Astrocyte of the spinal cord (primary cell): ENCODE data around the gene INPP5A.

ENCODE experiments used
- DNase-seq: peaks from one replicate; pipeline ENCODE4 v3.0.0; 2011; ENCODE audit warnings: low read depth, low spot score
- H3K4me3 ChIP-seq: 2 replicates; pipeline ENCODE4 v1.5.1; 2011; ENCODE audit warnings: low read depth, mild to moderate bottlenecking, low read length, moderate library complexity
- in situ Hi-C: cut with HindIII; loops from 2 replicates; pipeline ENCODE4 v1.10.0; 2017; ENCODE audit warnings: low sequenced_read_pairs
- TF ChIP-seq, protein P1 (sequence below): IDR thresholded peaks from 2 replicates; pipeline ENCODE4 v1.5.1; 2012; ENCODE audit warnings: low read depth, mild to moderate bottlenecking, low read length, inconsistent platforms

INPP5A gene

DNA sequence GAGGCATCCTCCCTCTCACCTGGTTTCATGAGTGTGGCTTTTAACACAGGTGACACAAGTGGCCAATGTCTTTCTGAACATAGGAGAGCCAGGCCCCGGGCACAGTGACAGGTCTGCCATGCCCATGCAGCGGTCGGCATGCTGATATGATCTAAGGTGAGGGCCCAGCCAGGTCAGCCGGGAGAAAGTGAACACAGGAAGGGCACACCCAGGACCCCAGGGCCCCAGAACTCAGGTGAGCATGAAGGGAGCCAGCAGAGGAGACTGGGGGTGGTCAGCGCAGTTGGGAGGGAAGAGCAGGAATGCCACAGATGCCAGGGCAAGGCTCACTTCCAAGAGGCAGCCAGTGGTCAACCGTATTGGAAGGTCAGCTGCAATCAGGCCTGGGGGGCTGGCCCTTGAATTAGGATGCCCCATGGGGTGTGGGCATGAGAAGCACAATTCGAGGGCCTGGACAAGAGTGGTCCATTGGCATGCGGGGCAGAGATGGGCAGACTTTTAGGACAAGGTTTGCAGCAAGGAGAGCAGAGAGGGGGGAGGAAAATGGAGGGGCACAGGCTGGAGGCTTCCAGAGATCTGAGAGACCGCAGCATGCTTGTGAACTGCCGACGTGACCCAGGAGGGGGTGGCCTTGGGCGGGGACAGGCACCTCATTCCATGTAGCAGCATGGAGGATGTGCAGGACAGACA is 3.9 kb upstream of the INPP5A start:
- DNase-seq, result no peak
- in situ Hi-C loops, result no loop called here
- H3K4me3 ChIP-seq, result no peak overlapping the region
- TF ChIP-seq, protein P1, sequence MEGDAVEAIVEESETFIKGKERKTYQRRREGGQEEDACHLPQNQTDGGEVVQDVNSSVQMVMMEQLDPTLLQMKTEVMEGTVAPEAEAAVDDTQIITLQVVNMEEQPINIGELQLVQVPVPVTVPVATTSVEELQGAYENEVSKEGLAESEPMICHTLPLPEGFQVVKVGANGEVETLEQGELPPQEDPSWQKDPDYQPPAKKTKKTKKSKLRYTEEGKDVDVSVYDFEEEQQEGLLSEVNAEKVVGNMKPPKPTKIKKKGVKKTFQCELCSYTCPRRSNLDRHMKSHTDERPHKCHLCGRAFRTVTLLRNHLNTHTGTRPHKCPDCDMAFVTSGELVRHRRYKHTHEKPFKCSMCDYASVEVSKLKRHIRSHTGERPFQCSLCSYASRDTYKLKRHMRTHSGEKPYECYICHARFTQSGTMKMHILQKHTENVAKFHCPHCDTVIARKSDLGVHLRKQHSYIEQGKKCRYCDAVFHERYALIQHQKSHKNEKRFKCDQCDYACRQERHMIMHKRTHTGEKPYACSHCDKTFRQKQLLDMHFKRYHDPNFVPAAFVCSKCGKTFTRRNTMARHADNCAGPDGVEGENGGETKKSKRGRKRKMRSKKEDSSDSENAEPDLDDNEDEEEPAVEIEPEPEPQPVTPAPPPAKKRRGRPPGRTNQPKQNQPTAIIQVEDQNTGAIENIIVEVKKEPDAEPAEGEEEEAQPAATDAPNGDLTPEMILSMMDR, result no peak

DNA sequence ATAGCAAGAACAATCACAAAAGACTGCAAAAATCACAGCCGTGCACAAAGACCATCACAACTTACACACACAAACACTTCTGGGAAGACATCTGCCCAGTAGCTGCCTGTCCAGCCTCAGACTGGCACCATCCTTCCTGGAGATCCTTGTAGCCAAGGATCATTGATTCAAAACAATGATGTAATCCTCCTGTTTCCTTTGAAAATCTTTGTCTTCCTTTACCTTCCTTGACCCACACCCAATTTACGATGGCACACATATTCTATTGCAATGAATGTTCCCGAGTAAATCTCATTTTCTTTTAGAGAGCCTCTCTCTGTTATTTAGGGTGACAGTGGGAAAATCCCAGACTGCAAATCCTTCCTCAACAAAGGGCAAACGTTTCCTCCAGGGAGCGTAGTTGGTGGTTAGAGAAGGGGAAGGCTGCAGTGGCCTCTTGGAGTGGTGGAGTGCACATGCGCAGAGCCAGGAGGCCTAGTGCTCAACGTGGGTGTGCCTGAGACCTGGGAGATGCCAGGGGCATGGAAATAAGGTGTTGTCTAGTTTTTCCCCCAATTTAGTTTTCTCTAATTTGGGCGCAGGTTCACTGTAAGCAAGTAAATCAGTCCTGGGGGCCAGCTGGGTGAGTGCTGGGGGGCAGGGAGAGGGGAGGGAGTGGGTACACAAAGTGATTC is 3.1 kb upstream of the INPP5A start:
- no peak for DNase-seq
- no peak overlapping the region for H3K4me3 ChIP-seq
- in situ Hi-C loops, result no loop called here
- TF ChIP-seq, protein P1, result no peak

DNA sequence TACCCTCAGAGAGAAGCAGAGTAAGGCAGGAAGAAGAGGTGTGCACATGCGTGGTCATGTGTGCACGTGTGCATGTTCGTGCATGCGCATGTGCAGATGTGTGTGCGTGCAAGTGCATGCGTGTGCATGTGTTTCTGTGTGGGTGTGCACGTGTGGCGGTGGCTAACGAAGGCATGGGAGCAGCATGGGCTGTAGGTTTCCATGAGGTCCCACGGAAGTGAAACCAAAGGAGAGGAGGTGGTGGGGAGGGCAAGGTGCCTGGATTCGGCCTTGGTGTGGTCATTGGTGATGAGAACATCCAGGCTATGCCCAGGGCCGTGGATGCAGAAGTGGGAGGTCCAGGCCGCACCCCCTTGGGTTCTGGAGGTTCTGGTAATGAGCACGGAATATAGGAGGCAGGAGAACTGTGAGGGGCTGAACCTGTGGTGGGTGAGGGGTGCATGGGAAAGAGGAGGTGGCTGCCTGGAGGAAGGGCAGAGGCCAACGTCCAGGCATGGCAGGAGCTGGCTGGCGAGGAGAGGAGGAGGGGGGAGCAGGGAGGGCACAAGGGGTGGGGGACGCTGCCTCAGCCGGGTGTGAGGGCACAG is 2.4 kb upstream of the INPP5A start:
- TF ChIP-seq, protein P1, result no peak
- no peak overlapping the region for H3K4me3 ChIP-seq
- in situ Hi-C loops, result no loop called here
- DNase-seq, result no peak

DNA sequence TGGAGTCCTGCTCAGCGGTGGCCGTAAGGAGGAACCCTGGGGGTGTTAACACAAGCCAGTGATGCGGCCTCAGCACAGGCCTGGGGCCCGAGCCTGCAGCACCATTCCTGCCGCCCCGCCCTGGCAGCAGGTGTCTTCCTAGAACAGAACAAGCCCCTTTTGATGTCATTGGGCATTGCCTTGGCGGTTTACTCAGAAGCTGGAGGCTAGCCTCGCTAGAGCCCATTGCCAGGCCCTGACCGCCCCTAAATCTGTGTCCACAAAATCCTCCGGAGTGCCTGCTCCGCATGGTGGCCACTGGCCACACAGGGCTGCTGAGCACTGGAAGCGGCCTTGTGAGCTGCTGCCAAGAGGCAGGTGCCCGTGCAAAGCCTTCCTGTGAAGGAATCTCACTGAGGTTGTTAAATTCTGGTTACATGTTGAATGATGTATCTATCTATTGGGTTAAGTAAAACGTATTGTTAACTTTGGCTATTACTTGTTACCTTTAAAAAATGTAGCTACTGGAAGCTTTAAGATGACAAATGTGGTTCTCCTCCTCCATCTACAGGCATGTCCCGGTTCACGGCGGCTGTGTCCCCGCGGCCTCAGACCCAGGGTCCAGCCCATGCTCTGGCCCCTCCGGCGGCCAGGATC is 1.2 kb upstream of the INPP5A start:
- in situ Hi-C loops, result no loop called here
- no peak for DNase-seq
- H3K4me3 ChIP-seq, result peak overlapping the region; percentile 46
- TF ChIP-seq, protein P1, result no peak

DNA sequence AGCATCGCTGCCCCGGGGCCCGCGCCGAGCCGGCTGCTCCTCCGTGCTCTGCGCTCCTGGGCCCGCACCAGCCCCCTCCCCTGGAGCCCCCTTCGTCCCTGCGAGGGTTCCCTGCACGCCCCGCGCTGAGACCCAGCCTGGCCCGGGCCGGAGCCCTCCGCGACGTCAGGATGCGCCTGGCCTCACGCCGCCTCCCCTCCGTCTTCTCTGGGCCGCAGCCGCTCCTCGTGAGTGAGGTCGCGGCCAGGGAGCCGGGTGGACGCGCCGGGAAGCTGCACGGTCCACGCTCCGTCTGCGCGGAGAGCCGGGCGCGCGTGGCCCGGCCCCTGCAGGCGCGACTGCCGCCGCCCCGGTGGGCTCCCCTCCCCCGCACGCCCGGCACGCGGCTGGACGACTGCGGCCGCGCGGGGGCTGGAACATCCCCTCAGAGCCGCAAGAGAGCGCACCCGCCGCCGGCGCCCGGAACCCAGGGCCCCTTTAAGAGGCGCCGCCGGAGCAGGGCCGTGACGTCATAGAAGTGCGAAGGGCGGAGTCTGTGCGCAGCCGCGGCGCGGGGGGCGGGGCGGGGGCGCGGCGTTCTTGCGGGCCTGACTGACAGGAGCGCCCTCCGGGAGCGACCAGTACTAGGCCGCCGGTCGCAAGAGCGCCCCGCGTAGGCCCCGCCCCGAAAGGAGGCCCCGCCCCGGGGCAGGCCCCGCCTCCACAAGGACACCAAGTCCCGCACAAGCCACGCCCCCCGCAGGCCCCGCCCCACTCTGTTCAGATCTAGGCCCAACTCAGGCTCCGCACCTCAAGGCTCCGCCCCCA is 507 bp upstream of the INPP5A start:
- TF ChIP-seq, protein P1, result peak; percentile 18
- DNase-seq, result peak; percentile 100
- in situ Hi-C loops, result no loop called here

More for the DNA sequence above, 507 bp upstream of the INPP5A start:
- H3K4me3 ChIP-seq, result peak overlapping the region; percentile 46
